OCI-LY7 (cell line): Measurements from ENCODE around the gene LRP1B. TPM values are rescaled to one million over a fixed set of nuclear protein-coding genes. Genes with fewer than 3 reads are reported as not detected.

Experiments
- BruUV-seq: library from RNA; stranded (reverse); fragments of 400-500 nt; replicated peaks from 2 replicates; lab custom pipeline; 2021; lab: Mats Ljungman, UMichigan
- CTCF ChIA-PET: fragments of 300-600 bp; sonication (Branson Sonifier 250); formaldehyde crosslinking; loops from one replicate; lab custom pipeline; 2022; ENCODE audit warnings: antibody characterized with exemption; ENCODE audit not compliant: unreplicated experiment; lab: Charles Lee
- POLR2A ChIA-PET: fragments of 300-600 bp; sonication (Branson Sonifier 250); formaldehyde crosslinking; loops from one replicate; lab custom pipeline; 2022; ENCODE audit warnings: antibody characterized with exemption; lab: Charles Lee
- DNase-seq: peaks from one replicate; pipeline ENCODE4 v3.0.0-alpha.2; 2015; ENCODE audit warnings: low spot score
- H2AFZ ChIP-seq: fragments of 200-600 bp; sonication (generic), shearing (Covaris generic); 2 replicates; pipeline ENCODE4 v1.6.1; 2014; ENCODE audit warnings: mild to moderate bottlenecking, antibody characterized with exemption, low read length, moderate library complexity
- H3K27ac ChIP-seq: fragments of 200-600 bp; sonication (generic); 2 replicates; pipeline ENCODE4 v1.5.1; 2014; ENCODE audit warnings: mixed run types, low read depth, mild to moderate bottlenecking, moderate library complexity, low read length, inconsistent platforms; ENCODE audit not compliant: poor library complexity, severe bottlenecking
- H3K36me3 ChIP-seq: fragments of 200-600 bp; sonication (generic); 2 replicates; pipeline ENCODE4 v1.6.1; 2014; ENCODE audit warnings: mild to moderate bottlenecking, antibody characterized with exemption, low read length, moderate library complexity, mixed read lengths; ENCODE audit not compliant: insufficient read depth
- H3K4me1 ChIP-seq: fragments of 200-600 bp; sonication (generic); 2 replicates; pipeline ENCODE4 v1.5.1; 2014; ENCODE audit warnings: mild to moderate bottlenecking, low read length; ENCODE audit not compliant: insufficient read depth, poor library complexity, severe bottlenecking
- H3K4me2 ChIP-seq: fragments of 200-600 bp; sonication (generic); 2 replicates; pipeline ENCODE4 v1.6.1; 2014; ENCODE audit warnings: mild to moderate bottlenecking, low read length
- H3K4me3 ChIP-seq: fragments of 200-600 bp; sonication (generic); 2 replicates; pipeline ENCODE4 v1.5.1; 2014; ENCODE audit warnings: mild to moderate bottlenecking, low read depth, low read length; ENCODE audit not compliant: poor library complexity, severe bottlenecking
- H3K79me2 ChIP-seq: fragments of 200-600 bp; sonication (generic); 2 replicates; pipeline ENCODE4 v1.6.1; 2016; ENCODE audit warnings: low read depth, mild to moderate bottlenecking, low read length, moderate library complexity, mixed read lengths; ENCODE audit not compliant: insufficient read depth
- H3K9me2 ChIP-seq: fragments of 200-600 bp; sonication (generic); 2 replicates; pipeline ENCODE4 v1.6.1; 2016; ENCODE audit warnings: mild to moderate bottlenecking, low read length, mixed read lengths; ENCODE audit not compliant: insufficient read depth
- H3K9me3 ChIP-seq: fragments of 200-600 bp; sonication (generic); 2 replicates; pipeline ENCODE4 v1.6.1; 2014; ENCODE audit warnings: mild to moderate bottlenecking, mixed run types, low read length, mixed read lengths
- H4K20me1 ChIP-seq: fragments of 200-600 bp; sonication (generic); 2 replicates; pipeline ENCODE4 v1.6.1; 2014; ENCODE audit warnings: mild to moderate bottlenecking, antibody characterized with exemption, low read length, moderate library complexity, mixed read lengths; ENCODE audit not compliant: insufficient read depth
- CTCF ChIP-seq: fragments of 200-600 bp; sonication (generic); conservative IDR thresholded peaks from 2 replicates; pipeline ENCODE4 v1.5.1; 2014; ENCODE audit warnings: mild to moderate bottlenecking, antibody characterized with exemption, low read length, moderate library complexity, mixed read lengths
- EZH2phosphoT487 ChIP-seq: fragments of 200-600 bp; sonication (generic); IDR thresholded peaks from 2 replicates; pipeline ENCODE4 v1.6.1; 2018; ENCODE audit warnings: low read depth, borderline replicate concordance, mild to moderate bottlenecking, mixed run types, antibody characterized with exemption, low read length, moderate library complexity, mixed read lengths
- intact Hi-C: fragments of 100-400 bp; cut with micrococcal nuclease; formaldehyde crosslinking; loops from one replicate; pipeline ENCODE4 v1.10.0; 2022; ENCODE audit not compliant: unreplicated experiment
- total RNA-seq, 2 experiments: library from RNA; depleted of rRNA in 1 of 2; stranded (reverse); fragments of >200 nt in 1 of 2; shearing (Covaris generic) in 1 of 2; gene quantifications; 2 replicates each; pipeline ENCODE4 v1.2.3, GENCODE V29; 2014 to 2022

The LRP1B gene
- total RNA-seq, 2 experiments from 2014 or later: not detected

- H4K20me1 ChIP-seq: no peaks in the 10 kb centered on the region
- ChIA-PET POLR2A (no interaction called here), CTCF (no interaction called here)
- intact Hi-C loops: no loop called here
- no peak for DNase-seq
- no peak for TF ChIP-seq EZH2phosphoT487
- TF ChIP-seq CTCF: no peak
- no peaks in the 10 kb centered on the region for H3K9me2 ChIP-seq
- BruUV-seq: no TSS peak
- no peaks in the 10 kb centered on the region for H3K79me2 ChIP-seq
- no peak overlapping the region for H3K27ac ChIP-seq
- no peak overlapping the region for H2AFZ ChIP-seq
- no peak overlapping the region for H3K4me3 ChIP-seq
- H3K4me1 ChIP-seq: no peaks in the 10 kb centered on the region
- no peaks in the 10 kb centered on the region for H3K36me3 ChIP-seq
- no peaks in the 10 kb centered on the region for H3K9me3 ChIP-seq
- H3K4me2 ChIP-seq: no peak overlapping the region
These were observed 1706.3 kb downstream of the LRP1B start for GRCh38 chr2:140424471-140424870.

GRCh38 chr2:140422759-140423158 lies 1708.1 kb downstream of the LRP1B start:
- intact Hi-C loops: no loop called here
- Histone ChIP-seq H3K79me2 (no peaks in the 10 kb centered on the region), H4K20me1 (no peaks in the 10 kb centered on the region), H3K9me2 (no peaks in the 10 kb centered on the region), H3K9me3 (no peaks in the 10 kb centered on the region), H3K4me1 (no peaks in the 10 kb centered on the region), H3K4me3 (no peak overlapping the region), H3K36me3 (no peaks in the 10 kb centered on the region), H2AFZ (no peak overlapping the region), H3K27ac (no peak overlapping the region), H3K4me2 (no peak overlapping the region)
- no peak for DNase-seq
- POLR2A ChIA-PET: interaction anchor here (0.6 to 0.9 kb wide), 2 partner anchors 16 to 706 kb away, joined by 4 to 5 read pairs; no protein-coding TSS in a partner anchor
- CTCF ChIA-PET: no interaction called here
- no TSS peak for BruUV-seq
- TF ChIP-seq EZH2phosphoT487: no peak
- TF ChIP-seq CTCF: no peak

GRCh38 chr2:140417504-140417903 lies 1713.3 kb downstream of the LRP1B start:
- POLR2A ChIA-PET: no interaction called here
- no peak overlapping the region for H2AFZ ChIP-seq
- no peak overlapping the region for H3K27ac ChIP-seq
- H3K4me3 ChIP-seq: no peak overlapping the region
- no peaks in the 10 kb centered on the region for H3K79me2 ChIP-seq
- no peaks in the 10 kb centered on the region for H3K9me2 ChIP-seq
- H3K9me3 ChIP-seq: no peaks in the 10 kb centered on the region
- H4K20me1 ChIP-seq: no peaks in the 10 kb centered on the region
- H3K4me1 ChIP-seq: no peaks in the 10 kb centered on the region
- DNase-seq: no peak
- H3K4me2 ChIP-seq: no peak overlapping the region
- intact Hi-C loops: no loop called here
- TF ChIP-seq EZH2phosphoT487: no peak
- TF ChIP-seq CTCF: no peak
- CTCF ChIA-PET: no interaction called here
- H3K36me3 ChIP-seq: no peaks in the 10 kb centered on the region
- BruUV-seq: no TSS peak
